GM19043 (cell line): Measurements from ENCODE around the gene TRAPPC12.
"Not testable (repeated sequence)": the region's sequence is repeated elsewhere in the genome, so short reads cannot be mapped to it uniquely, and the experiment has no call there.

Source experiments
- ATAC-seq: cut with Tn5 transposase; IDR thresholded peaks from one replicate; pipeline ENCODE4 v1.9.1; 2021; ENCODE audit warnings: low read depth; ENCODE audit not compliant: unreplicated experiment

TRAPPC12 gene

DNA sequence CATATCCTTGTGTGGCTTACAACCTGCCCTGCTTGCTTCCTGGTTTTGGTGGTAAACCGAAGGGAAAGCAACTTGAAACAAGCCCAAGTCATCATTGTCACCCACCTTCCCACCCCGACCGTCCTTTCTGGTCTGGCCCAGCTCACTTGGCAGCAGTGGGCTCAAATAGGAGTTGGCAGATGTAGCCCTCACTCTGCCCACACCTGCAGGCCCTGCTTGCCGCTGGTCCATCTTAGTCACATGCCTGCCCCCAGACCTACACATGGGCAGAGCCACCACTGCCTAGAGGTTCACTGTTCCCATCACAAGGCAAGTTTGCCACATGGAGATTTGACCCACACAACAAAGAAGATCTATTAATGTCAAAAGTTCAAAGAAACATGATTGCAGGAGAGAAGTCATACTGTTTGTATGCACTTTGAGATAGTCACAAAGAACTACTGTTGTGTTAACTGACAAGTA is 11.2 kb upstream of the TRAPPC12 start:
- no peak for ATAC-seq

DNA sequence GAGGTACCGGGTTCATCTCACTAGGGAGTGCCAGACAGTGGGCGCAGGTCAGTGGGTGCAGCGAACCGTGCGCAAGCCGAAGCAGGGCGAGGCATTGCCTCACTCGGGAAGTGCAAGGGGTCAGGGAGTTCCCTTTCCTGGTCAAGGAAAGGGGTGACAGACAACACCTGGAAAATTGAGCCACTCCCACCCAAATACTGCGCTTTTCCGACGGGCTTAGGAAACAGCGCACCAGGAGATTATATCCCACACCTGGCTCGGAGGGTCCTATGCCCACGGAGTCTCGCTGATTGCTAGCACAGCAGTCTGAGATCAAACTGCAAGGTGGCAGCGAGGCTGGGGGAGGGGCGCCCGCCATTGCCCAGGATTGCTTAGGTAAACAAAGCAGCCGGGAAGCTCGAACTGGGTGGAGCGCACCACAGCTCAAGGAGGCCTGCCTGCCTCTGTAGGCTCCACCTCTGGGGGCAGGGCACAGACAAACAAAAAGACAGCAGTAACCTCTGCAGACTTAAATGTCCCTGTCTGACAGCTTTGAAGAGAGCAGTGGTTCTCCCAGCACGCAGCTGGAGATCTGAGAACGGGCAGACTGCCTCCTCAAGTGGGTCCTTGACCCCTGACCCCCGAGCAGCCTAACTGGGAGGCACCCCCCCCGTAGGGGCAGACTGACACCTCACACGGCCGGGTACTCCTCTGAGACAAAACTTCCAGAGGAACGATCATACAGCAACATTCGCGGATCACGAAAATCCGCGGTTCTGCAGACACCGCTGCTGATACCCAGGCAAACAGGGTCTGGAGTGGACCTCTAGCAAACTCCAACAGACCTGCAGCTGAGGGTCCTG is 9.9 kb upstream of the TRAPPC12 start:
- ATAC-seq, result not testable (repeated sequence)

DNA sequence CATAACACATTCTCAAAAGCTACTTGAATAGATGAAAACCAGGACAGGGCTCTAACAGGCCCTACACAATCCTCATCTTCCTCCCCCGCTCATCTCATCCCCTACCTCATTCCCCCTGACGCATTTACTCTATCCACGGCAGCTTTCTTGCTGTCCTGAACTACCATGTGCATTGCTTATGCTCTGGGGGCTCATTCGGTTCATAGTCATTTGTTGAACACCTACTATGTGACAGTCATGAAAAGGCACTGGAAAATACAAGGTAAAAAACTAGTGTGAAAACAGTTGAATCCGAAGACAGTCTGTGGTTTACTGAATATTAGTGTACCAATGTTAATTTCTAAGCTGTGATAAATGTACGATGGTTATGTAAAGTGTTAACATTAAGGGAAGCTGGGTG is 2.7 kb upstream of the TRAPPC12 start:
- ATAC-seq, result no peak

DNA sequence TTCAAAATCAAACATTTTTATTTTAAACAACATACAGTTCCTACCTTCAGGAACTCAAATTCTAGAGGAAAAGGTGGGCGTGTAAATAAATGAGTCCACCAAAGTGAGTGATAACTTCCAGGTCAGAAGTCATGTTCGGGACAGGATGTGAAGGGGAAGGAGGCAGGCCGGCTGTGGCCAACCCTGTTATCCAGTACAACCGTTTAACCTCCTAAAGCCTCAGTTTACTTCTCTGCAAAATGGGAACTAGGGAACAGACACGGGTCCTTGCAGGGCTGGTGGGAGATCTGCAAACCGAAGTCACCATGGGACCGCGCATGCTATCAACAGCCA is 2.2 kb upstream of the TRAPPC12 start:
- ATAC-seq, result peak; percentile 11

DNA sequence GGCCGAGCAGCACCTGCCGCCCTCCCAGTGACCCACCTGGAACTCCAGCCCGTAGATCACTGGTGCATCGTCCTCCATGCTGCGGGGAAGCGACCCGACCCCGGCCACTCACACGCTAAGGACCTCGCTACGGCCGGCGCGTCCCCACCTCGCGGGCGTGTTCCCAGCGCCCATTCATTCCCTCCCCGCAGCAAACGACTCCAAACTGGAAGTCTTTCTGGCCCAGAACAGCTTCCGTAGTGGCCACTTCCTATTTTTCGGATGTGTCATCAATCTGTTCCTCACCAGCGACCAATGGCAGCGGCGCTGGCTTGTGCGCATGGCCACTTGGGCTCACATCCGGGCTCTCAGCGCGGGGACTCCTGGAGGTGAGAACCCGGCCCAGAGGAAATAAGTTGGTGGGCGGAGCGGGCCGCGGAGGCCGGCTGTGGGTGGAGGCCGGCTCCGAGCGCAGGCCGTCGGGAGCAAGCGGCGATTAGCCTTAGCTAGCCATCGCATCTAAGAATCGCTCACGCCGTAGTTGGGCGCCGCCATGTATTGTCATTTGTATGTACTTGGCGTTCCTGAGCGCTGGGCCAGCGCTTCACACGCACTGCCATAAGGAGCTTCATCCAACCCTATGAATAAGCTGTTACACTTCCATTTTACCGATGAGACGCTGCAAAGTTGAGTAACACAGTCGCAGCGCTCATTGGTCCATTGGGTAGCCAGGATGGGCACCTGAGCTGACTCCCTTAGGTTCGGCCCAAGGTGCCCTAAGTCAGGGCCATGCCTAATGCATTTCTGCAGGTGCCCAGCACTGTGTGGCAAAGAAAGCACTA is 1.7 kb upstream of the TRAPPC12 start, which contains the start of gene EIPR1:
Gene EIPR1, minus strand, starts transcription at position 207 of the 821 bp plus-strand sequence. Its CDS starts 129 bp downstream, at position 78.
- ATAC-seq, result peak; percentile 76

DNA sequence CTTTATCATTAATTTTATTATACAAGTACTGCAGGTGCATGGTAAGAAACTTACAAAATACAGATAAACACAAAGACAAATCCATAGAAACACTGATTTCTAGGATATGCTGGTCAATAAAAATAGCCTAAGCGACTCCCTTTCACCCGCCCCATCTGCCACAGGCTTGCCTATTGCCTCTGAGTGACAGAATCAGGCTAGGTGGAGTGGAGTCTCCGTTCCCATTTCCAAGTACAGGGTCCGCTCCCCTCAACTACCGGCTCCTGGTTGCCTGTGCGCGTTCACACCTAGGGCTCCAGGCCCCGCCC is 201 bp upstream of the TRAPPC12 start:
- no peak for ATAC-seq

DNA sequence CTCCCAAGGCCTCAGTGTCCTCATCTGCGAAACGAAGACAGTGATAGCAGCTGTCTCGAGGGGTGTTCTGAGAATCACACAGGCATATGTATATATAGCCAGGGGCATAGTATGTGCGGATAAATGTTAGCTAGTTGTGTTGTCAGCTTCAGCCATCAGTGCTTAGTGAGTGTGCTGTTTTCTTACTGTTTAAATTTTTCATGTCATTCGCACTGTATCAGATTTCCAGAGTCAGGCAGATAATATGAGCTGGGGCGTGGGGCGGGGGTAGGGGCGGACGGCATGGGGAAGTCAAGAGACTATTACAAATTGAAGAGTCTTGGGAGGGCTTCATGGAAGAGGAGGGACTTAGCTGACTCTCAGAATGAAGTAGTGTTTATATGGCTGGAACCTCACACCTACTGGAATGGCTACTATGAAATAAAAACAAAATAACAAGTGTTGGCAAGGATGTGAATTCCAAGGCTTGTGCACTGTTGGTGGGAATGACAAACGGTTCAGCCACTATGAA is 7.0 kb downstream of the TRAPPC12 start:
- ATAC-seq, result no peak

DNA sequence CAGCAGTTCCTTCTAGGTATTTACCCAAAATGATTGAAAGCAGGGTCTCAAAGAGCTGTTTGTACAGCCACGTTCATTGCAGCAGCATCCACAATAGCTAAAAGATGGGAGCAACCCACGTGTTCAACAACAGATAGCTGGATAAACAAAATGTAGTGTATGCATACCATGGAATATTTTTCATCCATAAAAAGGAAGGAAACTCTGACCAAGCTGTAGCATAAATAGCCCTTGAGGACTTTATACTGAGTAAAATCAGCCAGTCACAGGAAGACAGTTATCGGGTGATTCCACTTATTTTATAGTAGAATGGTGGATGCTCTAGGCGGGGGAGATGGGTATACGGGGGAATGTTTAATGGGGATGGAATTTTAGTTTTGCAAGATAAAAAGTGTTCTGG is 7.5 kb downstream of the TRAPPC12 start:
- ATAC-seq, result no peak

DNA sequence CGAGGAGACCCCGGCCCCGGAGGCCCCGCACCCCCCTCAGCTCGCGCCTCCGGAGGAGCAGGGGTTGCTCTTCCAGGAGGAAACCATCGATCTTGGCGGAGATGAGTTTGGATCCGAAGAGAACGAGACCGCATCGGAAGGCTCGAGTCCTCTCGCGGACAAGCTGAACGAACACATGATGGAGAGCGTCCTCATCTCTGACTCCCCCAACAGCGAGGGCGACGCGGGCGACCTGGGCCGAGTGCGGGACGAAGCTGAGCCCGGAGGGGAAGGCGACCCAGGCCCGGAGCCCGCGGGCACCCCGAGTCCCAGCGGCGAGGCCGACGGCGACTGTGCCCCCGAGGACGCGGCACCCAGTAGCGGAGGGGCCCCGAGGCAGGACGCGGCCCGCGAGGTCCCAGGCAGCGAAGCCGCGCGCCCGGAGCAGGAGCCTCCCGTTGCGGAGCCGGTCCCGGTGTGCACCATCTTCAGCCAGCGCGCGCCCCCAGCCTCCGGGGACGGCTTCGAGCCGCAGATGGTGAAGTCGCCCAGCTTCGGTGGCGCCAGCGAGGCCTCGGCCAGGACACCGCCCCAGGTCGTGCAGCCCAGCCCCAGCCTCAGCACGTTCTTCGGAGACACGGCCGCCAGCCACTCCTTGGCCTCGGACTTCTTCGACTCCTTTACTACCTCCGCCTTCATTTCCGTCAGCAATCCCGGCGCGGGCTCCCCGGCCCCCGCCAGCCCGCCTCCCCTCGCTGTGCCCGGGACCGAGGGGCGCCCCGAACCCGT is 8.3 kb downstream of the TRAPPC12 start:
- no peak for ATAC-seq

DNA sequence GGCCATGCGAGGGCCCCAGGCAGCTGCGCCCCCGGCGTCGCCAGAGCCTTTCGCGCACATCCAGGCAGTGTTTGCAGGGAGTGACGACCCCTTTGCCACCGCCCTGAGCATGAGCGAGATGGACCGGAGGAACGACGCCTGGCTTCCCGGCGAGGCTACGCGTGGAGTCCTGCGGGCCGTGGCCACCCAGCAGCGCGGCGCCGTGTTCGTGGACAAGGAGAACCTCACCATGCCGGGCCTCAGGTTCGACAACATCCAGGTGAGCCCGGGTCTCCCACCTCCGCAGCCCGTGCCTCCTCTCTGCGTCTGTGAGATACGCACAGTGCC is 8.9 kb downstream of the TRAPPC12 start:
- no peak for ATAC-seq

DNA sequence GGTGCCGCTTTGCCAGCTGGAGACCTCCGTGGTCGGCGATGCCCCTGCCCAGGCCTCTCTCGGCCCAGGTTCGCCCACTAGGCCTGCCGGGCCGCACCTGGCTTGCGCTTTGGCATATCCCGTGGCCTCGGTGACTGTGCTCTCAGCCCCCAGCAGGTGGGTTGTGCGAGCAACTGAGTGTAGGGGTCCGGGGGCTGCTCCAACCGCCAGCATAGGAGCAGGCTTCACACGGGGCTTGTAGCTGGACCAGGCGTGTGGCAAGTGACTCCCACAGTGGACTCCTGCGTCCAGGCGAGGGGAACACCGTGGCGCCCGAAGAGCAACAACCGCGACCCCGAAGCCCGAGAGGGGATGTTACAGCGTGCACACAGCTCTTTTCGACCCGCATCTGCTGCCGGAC is 9.7 kb downstream of the TRAPPC12 start:
- ATAC-seq, result no peak

DNA sequence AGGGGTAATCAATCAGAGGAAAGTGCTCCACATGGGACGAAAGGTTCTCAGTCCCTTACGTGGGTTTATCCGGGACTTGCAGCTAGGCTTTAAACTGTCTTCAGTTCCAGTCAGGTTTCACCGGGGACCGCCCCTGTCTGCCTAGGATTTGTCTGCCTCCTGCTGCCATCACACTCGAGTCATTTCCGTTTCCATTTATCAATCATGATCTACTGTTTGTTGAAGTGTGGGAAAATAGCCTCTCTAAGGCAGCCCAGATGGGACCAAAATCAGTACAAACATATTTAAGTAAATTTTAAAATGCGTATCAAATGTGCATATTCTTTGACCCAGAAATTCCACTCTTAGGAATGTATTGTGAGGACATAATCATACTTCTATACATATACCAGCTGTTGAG is 10.5 kb downstream of the TRAPPC12 start:
- ATAC-seq, result no peak

DNA sequence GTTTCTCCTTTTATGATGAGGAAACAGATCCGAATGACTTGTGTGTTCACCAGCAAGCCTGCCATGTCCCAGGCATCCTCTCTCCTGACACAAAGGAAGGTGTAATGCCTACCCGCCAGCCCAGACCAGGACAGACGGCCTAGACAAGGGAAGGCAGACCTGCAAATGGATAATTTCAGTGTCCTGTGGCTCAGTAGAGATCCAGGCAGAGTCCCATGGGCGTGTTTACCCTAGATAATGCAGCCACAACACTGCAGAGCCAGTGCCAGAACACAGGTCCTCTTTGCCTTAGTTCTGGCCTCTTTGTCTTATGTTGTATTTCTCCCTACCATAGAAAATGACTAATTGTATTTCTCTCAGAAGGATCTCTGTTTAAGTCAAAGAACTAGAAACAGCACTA is 12.7 kb downstream of the TRAPPC12 start:
- ATAC-seq, result no peak

DNA sequence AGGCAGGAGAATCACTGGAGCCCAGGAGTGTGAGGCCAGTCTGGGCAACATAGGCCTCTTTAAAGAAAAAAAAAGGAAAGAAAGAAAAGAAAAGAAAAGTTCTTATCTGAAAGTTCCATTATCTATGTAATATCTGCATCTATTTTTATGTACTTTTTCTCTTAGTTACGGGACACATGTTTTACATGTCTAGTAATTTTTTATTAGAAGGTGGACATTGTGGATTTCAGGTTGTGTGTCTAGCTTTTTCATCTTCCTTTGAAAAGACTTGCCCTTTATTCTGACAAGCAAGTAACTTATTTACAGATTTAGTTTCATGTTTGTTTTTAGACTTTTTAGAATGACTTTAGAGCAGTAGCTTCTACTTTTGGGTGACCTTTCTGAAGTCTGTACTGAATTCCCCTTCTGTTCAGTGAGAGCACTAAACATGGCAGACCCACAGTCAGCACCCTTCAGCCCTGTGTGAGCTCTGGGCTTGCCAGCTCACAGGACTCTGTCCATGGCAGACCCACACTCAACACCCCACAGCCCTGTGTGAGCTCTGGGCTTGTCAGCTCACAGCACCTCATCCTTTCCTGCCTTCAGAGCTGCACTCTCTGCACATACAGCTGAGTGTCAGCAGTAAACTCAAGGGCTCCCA is 17.5 kb downstream of the TRAPPC12 start:
- peak; percentile 59 for ATAC-seq

DNA sequence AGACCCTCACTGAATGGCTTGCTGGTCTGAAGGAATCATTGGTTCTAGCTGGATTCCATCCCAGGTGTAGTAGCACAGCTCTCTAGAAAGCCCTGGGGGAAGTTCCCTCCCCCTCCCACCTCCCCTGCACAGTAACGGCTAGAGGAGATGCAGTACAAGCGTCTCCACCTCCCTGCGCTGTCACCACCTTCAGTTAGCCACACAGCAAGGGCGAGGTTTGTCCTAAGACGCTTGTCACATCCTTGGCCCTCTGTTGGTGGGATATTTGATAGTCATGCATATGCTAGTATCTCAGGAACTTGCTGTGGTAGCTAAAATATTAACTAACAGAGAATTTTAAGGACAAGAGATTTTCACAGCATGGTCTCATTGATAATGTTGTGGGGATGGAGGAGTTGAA is 19.4 kb downstream of the TRAPPC12 start:
- no peak for ATAC-seq

DNA sequence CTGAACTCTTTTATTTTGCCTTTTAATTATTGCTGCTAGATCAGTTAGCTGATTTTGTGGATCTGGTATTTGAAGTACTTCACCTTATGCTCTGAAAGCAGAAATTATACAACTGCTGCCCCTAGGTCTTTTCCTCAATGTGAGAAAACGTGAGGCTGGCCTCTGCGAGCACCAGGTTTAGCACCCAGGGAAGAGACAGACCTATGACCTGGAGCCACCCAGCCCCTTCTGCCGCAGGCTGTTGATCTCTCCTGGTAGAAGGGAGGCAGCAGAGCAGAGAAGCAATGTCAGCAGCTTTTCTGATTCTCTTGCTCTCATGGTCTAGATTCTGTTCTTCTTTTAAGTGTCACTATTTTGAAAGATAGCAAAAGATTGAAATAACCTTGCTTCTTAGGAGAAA is 19.9 kb downstream of the TRAPPC12 start:
- no peak for ATAC-seq

DNA sequence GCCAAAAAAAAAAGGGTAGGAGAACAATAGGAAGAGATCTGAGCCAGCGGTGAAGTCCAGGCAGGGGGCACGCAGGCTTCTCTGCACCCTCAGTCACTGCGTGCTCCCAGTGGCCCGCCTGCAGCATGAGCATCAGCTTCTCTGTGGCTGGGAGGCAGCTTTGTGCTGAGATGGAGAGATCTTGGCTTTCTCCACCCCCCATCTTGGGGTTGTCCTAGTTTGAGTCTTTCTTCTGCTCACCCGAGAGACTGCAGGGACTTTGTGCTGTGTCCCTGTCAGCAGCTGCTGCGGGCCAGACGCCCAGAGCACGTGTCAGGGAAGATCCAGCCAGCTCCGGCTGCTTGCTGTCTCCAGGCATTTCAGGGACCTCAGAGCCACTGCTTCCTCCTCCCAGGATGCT is 20.3 kb downstream of the TRAPPC12 start:
- ATAC-seq, result no peak

DNA sequence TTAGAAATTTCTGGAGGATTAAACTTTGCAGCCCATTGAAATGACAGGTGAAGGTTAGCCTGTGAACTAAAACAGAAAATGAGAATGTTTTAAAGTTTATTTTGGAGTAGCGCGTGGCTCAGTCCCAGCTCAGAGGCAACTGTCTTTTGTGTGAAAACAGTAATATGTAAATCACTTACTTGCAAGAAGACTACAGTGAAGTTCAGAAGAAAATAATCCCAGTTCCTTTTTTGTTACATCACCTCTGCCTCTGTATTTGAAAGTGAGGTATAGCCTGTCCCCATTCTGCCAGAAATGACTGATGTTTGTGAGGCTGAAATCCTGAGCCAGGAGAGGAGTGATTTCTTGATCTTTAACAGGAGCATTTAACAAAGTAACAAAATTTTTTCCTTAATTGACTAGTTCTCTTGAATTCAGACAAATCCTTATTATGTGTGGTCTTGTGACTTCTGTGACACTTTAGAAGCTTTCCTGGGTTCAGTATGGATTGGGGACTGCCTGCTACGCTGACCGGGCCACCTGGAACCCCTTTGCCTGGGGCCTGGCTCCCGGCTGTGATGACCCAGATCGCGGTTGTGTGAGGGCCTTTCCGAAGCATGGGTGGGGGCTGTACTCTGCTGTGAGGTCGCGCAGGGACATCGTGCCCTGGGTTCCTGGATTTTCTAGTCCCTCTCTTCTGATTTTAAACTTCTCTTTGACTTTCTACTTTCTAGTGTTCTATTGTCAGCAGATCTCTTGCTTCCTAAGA is 24.3 kb downstream of the TRAPPC12 start:
- peak; percentile 100 for ATAC-seq

DNA sequence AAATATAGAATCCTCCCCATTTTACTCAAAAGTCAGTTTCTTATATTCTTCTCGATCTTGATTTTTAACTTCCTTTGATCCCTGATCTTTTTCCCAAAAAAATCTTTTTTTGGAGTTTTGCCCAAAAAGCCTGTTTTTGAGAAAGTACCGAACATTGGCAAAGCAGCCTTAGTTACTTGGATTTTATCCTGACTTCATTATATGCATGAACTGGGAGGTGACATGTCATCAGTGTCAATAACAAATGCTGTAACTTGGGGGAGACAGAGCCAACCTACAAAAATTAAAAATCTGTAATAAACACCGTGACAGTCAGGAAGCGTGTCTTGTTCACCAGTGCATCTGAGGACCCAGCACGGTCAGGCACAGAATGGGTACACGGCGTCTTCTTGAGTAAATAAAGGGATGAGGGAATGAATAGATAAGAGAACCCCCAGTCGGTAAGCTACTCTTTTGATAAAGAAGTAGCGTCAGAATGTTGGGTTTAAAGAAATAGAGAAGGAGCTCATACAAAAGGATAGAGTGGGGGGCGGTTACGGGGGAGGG is 24.9 kb downstream of the TRAPPC12 start:
- no peak for ATAC-seq

DNA sequence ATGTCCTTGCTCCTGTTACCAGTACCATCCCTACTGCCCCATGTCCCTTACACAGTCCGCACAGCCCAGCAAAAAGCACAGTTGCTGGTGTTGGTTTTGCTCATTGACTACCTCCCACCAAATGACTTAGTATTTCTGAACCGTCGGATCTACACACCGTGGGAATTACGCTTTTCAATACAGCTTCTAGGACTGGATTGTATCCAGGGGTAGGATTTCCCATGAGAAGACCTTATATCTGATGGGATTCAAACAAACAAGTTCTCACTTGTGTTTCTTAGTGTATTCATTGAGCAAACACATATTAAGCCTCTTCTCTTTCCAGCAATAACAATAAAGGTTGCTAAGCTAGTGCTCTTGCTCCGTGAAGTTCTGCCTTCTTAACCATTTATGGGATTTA is 25.8 kb downstream of the TRAPPC12 start:
- no peak for ATAC-seq
